Measurements from ENCODE around the gene GLCE. TPM values are rescaled to one million over a fixed set of nuclear protein-coding genes. Genes with fewer than 3 reads are reported as not detected.
"Not testable (repeated sequence)": the region's sequence is repeated elsewhere in the genome, so short reads cannot be mapped to it uniquely, and the experiment has no call there.

Gene GLCE
- total RNA-seq, 2 donors from 2014 or later = 3.9 to 4.4 TPM

DNA sequence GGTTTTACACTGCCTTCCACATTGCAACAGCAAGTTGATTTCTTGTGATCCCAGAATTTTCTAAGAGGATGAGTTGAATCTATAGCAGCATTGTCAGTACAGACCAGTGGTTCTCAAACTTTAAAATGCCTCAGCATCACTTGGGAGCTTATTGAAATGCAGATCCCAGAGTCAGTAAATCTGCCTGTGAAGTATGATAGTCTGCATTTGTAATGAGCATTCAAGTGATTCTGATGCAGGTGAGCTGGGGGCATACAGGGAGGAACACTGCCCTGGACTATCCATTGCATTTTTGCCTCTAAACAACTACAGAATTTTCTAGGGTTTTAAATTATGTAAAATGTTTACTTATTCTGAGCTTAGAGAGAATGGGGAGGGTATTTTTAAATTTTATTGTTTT, 110.8 kb downstream of the GLCE start:
- Mint-ChIP-seq H3K36me3 (no peaks in the 10 kb centered on the region), H3K9me3 (no peaks in the 10 kb centered on the region), H3K27ac (no peak overlapping the region)
- no peak for DNase-seq (ENCODE audit: low spot score in 2 of 2)
- no peak for ATAC-seq

DNA sequence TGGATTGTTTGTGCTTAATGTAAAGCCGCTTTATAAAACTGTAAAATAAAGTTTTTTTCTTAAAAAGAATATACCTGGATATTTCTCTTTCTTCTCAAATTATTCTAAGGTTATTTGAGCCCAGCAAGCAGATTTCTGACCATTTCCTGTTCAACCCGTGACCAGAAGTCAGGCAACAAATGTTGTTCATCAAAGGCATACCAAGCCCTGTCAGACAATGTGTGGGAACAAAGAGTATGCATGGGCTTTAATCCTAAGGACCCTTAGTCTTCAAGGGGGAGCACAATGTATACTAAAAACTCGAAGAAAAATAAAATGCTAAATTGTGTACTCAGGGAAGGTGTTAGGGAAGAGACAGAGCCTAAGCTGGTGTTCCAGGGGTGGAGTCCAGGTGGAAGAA, 111.7 kb downstream of the GLCE start:
- H3K27ac Mint-ChIP-seq = no peak overlapping the region
- no peaks in the 10 kb centered on the region for H3K9me3 Mint-ChIP-seq
- DNase-seq (ENCODE audit: low spot score in 2 of 2) = no peak
- no peak for ATAC-seq
- no peaks in the 10 kb centered on the region for H3K36me3 Mint-ChIP-seq

DNA sequence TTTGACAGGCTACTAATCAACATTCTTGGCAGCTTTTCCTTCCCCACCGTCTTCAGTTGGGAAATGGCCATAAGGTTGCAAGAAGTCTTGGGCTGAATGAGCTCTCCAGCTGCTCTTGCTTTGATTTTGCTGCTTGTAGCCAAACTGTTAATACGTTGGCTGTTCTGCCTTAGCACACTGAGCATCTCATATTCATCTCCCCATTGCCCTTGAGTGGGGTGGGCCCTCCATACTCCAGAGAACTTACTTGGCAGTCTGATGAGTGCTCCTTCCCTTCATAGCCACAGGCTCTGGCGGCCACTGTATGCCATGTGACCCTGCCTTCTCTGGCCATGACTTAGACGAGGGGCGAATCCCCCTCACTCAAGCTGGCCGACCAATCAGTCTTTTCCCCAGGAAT, 112.5 kb downstream of the GLCE start:
- ATAC-seq (no peak), DNase-seq (ENCODE audit: low spot score in 2 of 2) (no peak)
- Mint-ChIP-seq H3K36me3 (no peaks in the 10 kb centered on the region), H3K27ac (peak overlapping the region in 1 of 2 donors; percentile 65), H3K9me3 (no peaks in the 10 kb centered on the region)

DNA sequence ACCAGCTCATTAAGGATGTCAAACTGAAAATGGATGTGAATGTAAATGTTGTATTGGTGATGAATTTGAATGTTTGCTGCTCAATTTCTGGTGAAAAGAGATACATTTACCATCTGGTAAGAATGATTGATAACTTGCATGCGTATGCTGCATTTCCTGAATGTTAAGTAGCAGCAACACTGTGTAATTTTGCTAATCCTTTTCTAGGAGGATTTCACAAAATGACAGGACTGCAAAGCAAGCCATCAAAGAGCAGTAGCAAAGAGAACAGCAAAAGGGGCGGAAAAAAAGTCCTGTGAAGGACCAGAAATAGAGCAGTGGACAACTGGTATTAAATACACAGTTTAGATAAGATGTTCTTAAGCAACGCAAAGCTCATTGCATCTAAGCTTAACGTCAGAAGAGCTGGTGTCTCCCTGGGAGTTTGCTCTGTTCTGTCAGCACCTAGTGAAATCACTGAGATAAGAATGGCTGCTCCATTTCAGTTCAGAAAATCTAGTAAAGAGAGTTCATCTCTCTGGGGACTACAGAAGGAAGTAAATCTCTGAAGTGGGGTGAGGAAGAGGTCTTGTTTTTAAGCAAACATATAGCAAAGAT, 114.7 kb downstream of the GLCE start:
- ATAC-seq (no peak), DNase-seq (ENCODE audit: low spot score in 2 of 2) (no peak)
- no peaks in the 10 kb centered on the region for H3K36me3 Mint-ChIP-seq
- no peak overlapping the region for H3K27ac Mint-ChIP-seq
- H3K9me3 Mint-ChIP-seq = no peaks in the 10 kb centered on the region

DNA sequence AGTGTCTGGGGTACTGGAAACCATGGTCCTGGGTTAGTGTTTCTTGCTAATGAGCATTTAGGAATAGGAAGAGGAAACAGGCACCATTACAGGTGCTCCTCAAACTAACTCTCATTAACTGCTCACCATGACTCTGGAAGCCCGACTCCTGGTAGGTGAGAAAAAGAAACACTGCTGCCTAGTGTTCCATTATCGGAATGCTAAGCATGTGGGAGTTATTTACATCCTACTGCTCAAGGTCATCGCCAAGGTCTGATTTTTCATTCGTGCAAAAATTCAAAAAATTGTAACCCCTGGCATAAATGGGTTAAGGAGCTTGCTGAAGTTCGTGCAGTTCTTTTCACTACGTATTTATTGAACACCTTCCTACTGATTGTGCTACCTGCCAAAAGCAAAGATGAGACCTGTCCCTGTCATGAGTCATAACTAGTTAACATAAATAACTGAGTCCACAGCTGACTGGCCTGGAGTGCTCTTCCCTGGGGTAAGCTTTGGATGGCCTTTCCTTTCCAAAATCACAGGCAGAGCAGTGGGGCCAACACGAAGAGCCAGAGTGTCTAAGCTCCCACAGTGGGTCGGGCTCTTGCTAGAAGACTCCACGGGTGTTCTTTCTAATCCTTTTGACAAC, 115.6 kb downstream of the GLCE start:
- no peaks in the 10 kb centered on the region for H3K9me3 Mint-ChIP-seq
- no peaks in the 10 kb centered on the region for H3K36me3 Mint-ChIP-seq
- H3K27ac Mint-ChIP-seq = no peak overlapping the region
- DNase-seq (ENCODE audit: low spot score in 2 of 2) (no peak), ATAC-seq (no peak)

DNA sequence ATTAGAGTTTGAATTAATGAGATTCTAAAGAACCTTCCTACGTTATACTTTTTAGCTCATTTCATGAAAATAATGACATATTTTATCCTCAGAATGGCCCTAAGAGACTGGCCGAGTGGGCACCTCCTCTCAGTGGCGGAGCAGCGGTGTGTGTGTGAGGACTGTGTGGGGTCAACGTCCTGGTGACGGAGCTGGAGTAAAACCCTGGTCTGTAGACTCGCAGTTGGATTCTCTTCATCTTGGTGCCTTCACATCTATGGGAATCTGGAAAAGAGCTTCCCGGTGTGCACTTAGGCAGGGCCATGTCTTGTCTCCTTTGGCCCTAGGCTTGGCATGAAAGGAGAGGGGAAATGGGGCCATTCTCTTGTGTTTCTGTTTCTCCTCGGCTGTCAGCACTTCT, 116.9 kb downstream of the GLCE start:
- Mint-ChIP-seq H3K9me3 (no peaks in the 10 kb centered on the region), H3K36me3 (no peaks in the 10 kb centered on the region), H3K27ac (no peak overlapping the region)
- no peak for ATAC-seq
- DNase-seq (ENCODE audit: low spot score in 2 of 2) = no peak

DNA sequence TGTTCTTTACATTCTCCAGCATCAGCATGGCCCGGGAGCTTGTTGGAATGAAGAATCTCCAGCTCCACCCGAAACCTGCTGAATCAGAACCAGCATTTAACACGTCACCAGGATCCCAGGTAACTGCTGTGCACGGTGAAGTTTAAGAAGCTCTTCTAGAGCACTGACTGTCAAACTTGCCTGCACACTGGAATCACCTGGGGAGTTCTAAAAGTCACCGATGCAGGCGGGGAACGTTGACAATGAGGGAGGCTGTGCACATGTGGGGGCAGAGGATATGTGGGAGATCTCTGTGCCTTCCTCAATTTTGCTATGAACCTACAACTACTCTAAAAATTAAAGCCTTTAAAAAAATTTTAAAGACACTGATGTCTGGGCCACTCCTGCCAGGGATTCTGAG, 119.2 kb downstream of the GLCE start:
- Mint-ChIP-seq H3K27ac (no peak overlapping the region), H3K9me3 (no peaks in the 10 kb centered on the region), H3K36me3 (no peaks in the 10 kb centered on the region)
- ATAC-seq = no peak
- no peak for DNase-seq (ENCODE audit: low spot score in 2 of 2)

DNA sequence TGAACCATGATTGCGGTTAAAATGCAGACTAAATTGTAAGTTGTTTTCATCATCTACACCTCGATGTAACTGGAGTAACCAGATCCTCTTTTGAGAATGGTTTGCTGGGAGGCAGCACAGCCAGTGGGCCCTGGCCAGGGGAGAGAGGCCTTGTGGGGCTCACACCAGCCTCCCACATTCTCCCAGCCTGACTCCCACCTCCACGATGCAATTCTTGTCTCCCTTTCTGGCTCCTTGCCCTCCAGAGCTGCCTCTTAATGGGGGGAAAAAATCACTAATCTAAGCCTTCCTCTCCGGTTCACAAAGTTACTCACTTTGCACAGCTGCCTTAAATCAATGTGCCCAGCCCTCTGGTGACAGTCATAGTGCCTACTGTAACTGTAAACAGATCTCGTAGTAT, 120.3 kb downstream of the GLCE start:
- DNase-seq (ENCODE audit: low spot score in 2 of 2) (no peak), ATAC-seq (no peak)
- H3K27ac Mint-ChIP-seq = peak overlapping the region in 1 of 2 donors; percentile 72
- H3K9me3 Mint-ChIP-seq = no peaks in the 10 kb centered on the region
- no peaks in the 10 kb centered on the region for H3K36me3 Mint-ChIP-seq

DNA sequence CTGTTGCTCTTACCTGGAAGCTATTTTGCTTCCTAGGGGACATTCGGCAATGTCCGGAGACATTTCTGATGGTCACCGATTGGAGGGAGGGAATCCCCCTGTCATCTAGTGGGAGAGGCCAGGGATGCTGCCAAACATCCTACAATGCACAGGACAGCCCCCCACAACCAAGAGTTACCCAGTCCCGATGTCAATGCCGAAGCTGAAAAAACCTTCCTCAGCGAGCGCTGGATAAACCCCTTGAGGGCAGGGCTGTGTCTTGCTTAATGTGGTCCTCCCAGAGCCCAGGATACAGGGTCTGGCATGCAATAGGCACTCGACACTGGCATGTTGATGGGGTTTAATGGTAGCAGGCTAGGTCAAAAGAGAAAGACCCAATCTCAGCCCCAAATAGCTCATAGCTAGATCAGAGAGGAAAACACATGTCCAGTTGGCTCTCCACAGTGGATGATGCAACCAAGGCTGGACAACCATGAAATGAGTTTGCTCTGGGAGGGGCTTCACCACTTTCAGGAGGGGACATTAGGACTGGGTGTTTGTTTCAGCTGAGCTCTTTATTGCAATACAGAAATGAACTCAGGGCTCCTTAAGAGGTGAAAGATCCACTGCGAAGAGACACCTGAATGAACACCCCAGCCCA, 121.8 kb downstream of the GLCE start:
- DNase-seq (ENCODE audit: low spot score in 2 of 2) = no peak
- Mint-ChIP-seq H3K36me3 (no peaks in the 10 kb centered on the region), H3K27ac (no peak overlapping the region), H3K9me3 (no peaks in the 10 kb centered on the region)
- ATAC-seq = no peak

DNA sequence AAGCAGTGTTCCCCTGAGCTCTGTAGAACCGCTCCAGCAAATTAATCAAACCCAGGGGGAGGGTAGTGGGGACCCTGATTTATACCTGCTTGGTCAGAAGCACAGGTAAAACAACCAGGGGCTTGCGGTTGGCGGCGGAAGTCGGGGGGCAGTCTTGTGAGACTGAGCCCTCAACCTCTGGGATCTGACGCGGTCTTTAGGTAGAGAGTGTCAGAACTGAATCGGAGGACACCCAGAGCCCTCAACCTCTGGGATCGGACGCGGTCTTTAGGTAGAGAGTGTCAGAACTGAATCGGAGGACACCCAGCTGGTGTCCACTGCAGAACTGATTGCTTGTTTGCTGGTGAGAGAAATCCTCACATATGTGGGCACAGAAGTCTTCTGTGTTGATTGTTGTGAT, 125.4 kb downstream of the GLCE start:
- Mint-ChIP-seq H3K36me3 (no peaks in the 10 kb centered on the region), H3K9me3 (no peaks in the 10 kb centered on the region), H3K27ac (no peak overlapping the region)
- DNase-seq (ENCODE audit: low spot score in 2 of 2) (no peak), ATAC-seq (no peak)

DNA sequence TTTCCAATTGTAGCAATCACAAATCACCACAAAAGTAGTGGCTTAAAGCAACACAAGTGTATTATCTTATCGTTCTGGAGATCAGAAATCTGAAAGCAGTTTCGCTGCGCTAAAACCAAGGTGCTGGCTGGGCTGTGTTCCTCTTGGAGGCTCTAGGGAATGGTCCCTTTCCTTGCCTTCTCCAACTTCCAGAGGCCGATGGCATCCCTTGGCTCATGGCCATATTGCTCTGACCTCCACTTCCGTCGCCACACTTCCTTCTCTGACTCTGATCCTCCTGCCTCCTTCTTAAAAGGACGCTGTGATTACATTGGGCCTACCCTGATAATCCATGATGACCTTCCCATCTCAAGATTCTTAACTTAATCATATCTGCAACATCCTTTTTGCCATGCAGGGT, 127.6 kb downstream of the GLCE start:
- DNase-seq (ENCODE audit: low spot score in 2 of 2) (no peak), ATAC-seq (no peak)
- Mint-ChIP-seq H3K36me3 (no peaks in the 10 kb centered on the region), H3K9me3 (no peaks in the 10 kb centered on the region), H3K27ac (no peak overlapping the region)

DNA sequence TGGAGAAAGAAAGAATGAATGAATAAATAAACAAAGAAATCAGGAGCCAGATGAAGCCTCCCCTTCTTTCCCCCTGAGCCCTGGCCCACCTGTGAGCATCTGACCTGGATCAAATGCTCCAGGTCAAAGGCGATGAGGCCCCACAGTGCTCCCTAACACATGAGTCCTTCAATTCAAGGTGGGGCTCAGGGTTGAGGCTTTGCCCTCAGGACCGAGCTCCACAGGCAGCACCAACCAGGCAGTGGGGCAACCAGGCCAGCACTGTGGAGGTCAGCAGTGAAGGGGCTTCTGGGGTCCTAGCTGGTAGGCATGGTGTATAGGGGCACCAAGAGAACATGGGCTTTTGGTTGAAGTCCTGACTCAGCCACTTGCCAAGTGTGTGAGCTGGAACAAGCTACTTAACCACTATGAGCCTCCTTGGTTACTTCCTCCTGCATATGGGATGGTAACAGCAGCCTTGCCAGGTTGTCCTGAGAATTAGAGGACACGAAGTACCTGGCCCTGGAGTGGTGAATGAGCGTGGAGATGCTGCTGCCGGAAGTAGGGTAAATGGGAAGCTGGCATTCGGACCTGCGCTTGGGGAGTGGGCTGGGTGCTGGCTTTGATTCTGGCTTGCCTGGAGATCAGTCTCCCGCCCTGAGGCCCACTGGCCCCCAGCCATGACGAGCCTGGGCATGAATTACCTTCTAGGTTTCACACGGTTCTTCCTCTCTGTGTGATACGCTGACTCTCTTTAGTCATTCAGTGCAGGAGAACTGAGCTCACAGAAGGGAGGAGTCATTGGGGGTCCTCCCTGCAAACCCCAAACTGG, 128.3 kb downstream of the GLCE start:
- H3K36me3 Mint-ChIP-seq = no peaks in the 10 kb centered on the region
- H3K9me3 Mint-ChIP-seq = no peaks in the 10 kb centered on the region
- ATAC-seq (no peak), DNase-seq (ENCODE audit: low spot score in 2 of 2) (no peak)
- no peak overlapping the region for H3K27ac Mint-ChIP-seq

DNA sequence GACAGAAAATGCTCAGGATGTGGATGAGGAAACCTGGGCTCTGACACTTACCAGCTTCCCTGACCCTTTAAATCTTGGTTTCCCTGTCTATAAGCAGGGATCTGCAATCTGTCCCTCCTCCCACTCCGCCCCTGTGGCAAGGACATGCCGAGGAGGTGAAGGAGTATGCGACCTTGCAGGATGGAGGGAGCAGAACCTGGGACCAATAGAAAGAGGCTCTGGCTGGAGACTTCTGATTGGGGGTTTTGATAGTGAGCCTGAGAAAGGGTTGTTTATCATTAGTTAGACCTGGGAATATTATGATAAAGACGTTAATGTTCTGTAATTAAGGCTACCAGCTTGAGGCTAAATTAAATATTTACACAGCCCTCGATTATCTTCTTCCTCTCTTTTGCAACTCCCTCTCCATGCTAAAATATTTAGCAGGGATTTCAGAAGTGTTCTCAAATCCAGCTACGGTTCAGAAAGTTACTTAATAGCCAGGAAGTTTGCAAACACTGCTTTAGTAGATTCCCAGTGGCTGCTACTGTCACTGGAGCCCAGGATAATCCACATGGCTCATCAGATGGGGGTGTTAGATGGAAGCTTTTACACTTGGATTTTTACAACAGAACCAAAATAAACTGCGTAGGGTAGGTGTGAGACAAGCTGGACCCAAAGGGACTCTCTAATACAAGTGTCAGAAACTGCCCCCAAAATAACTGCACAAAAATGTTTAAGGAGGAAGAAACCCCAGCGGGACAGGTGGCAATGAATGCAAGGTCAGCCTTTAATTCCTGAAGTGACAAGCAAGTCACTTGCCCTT, 129.1 kb downstream of the GLCE start:
- Mint-ChIP-seq H3K9me3 (no peaks in the 10 kb centered on the region), H3K27ac (no peak overlapping the region)
- no peak for DNase-seq (ENCODE audit: low spot score in 2 of 2)

DNA sequence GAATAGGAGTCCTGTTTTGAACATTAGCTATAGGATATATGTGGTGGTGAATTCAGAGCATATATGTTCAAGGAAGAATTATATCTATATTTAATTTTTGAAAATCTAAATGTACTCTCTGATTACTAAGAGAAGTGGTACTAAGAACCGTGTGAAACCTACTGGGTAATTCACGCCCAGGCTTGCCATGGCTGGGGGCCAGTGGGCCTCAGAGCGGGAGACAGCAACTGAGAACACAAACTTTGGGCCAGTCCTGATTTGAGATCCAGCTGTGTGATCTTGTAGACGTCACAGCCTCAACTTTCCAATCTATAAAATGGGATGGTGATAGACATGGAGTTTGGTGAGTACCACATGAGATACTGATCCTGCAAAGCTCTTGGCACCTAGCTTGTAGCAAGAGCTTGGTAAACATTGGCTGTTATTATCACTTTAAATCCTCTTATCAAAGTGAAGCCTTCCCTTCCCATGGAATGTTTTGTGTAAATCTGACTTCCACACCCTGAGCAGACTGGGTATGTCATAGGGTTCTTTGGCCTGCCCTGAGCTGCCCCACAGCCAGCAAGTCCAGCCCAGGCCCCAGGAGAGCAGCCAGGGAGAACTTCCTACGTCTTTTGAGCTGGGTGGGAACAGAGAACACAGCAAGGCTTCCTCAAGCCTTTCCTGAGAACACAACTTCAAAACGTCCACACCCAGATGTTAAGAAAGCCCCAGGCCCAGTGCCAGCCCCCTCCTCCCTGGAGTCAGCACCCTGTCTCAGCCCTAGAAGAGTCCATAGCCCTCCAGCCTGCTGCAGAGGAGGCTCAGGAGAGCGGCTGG, 130.1 kb downstream of the GLCE start:
- Mint-ChIP-seq H3K27ac (no peak overlapping the region), H3K36me3 (no peaks in the 10 kb centered on the region), H3K9me3 (no peaks in the 10 kb centered on the region)
- ATAC-seq = no peak
- DNase-seq (ENCODE audit: low spot score in 2 of 2) = no peak

More for the DNA sequence above, 129.1 kb downstream of the GLCE start:
- ATAC-seq = no peak
- H3K36me3 Mint-ChIP-seq = no peaks in the 10 kb centered on the region

DNA sequence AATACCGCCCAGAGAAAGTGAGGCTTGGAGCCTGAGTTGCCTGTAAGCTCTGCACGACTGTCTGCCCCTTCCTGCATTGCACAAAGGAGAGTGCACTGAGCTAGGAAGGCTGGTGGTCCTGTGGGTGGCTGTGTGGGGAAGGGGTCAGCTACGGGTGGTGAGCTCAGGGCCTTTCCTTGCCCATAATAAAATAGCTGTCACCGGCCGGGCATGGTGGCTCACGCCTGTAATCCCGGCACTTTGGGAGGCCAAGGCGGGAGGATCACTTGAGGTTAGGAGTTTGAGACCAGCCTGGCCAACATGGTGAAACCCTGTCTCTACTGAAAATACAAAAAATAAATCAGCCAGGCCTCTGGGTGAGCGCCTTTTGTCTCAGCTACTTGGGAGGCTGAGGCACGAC, 131.2 kb downstream of the GLCE start:
- not testable (repeated sequence) for H3K9me3 Mint-ChIP-seq; H3K27ac Mint-ChIP-seq; DNase-seq (ENCODE audit: low spot score in 2 of 2); H3K36me3 Mint-ChIP-seq; ATAC-seq

DNA sequence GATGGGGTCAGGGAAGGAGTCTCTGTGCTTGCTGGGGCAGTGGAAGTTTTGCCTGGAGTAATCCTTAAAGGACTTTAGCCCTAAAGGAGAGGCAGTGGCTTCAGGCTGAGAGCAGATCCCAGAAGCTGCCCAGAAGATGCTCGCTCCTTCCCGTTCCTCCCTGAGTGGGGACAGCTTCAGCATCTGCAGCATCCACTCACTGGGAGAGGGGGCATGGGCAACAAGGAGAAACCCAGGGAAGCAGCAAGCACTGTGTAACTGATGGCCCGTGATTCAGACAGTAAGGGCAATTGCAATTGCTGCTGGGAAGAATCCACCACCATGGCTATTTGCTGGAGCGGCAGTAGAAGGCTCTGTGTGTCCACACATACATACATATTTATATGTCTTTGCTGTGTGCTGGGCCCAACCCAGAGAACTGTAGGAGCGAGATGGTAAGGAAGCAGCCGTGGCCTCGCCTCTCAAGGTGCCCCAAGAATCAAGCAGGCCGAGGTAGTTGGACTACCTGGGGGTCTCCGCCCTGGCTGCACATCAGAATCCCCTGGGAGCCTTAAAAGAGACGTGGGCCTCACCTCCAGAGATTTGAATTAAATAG, 132.5 kb downstream of the GLCE start:
- Mint-ChIP-seq H3K9me3 (no peaks in the 10 kb centered on the region), H3K27ac (no peak overlapping the region), H3K36me3 (no peaks in the 10 kb centered on the region)
- DNase-seq (ENCODE audit: low spot score in 2 of 2) = no peak
- ATAC-seq = no peak
